ENCODE results near the gene ESAM. TPM values are rescaled to one million over a fixed set of nuclear protein-coding genes. Genes with fewer than 3 reads are reported as not detected.

Gene ESAM
- total RNA-seq, 1 experiment from 2014 or later, result 0.92 TPM

- Histone ChIP-seq H3K4me1 (ENCODE audit: insufficient read depth, low read length) (peaks cover 3% of the 10 kb centered on the region; the same call in 1 of the 2 replicates), H3K9me3 (ENCODE audit: control insufficient read depth, low read depth, low read length) (no peaks in the 10 kb centered on the region), H2AK5ac (ENCODE audit: insufficient read length, low read length) (no peak overlapping the region), H3K23ac (ENCODE audit: insufficient read length, low read depth, low read length) (no peak overlapping the region), H2BK15ac (ENCODE audit: low read depth, low read length) (no peak overlapping the region), H3K4ac (ENCODE audit: low read depth, low read length) (no peak overlapping the region), H3K9ac (ENCODE audit: extremely low read depth, insufficient read length, low read length) (no peak overlapping the region), H2BK20ac (ENCODE audit: low read depth, low read length, poor library complexity, severe bottlenecking) (no peak overlapping the region), H4K5ac (ENCODE audit: insufficient read length, low read depth, low read length) (no peak overlapping the region), H4K91ac (ENCODE audit: insufficient read length, low read depth, low read length) (no peak overlapping the region), H2AFZ (ENCODE audit: low read length) (no peak overlapping the region), H4K20me1 (ENCODE audit: control insufficient read depth, insufficient read depth, insufficient read length) (no peaks in the 10 kb centered on the region), H4K8ac (replicated peaks; ENCODE audit: insufficient read length, low read depth, low read length) (no peak overlapping the region), H3K14ac (ENCODE audit: insufficient read depth, low read length) (no peak overlapping the region), H3K4me2 (ENCODE audit: insufficient read depth, insufficient read length, low read length) (no peak overlapping the region), H3K27ac (ENCODE audit: insufficient read length, low read depth, low read length) (no peak overlapping the region), H3K79me2 (ENCODE audit: insufficient read depth, low read length) (no peaks in the 10 kb centered on the region), H3K79me1 (ENCODE audit: insufficient read depth, low read depth, low read length, poor library complexity, severe bottlenecking) (no peaks in the 10 kb centered on the region), H3T11ph (ENCODE audit: low read length) (no peak overlapping the region), H3K18ac (ENCODE audit: insufficient read length, low read depth, low read length) (no peak overlapping the region), H2BK120ac (ENCODE audit: low read depth, low read length, poor library complexity, severe bottlenecking) (no peak overlapping the region), H2BK12ac (ENCODE audit: insufficient read length, low read depth, low read length) (no peak overlapping the region), H3K56ac (ENCODE audit: insufficient read length, low read depth, low read length) (no peak overlapping the region), H2BK5ac (ENCODE audit: insufficient read length, low read length) (no peak overlapping the region), H3K27me3 (ENCODE audit: insufficient read depth, low read length) (peaks cover 88% of the 10 kb centered on the region), H3K23me2 (ENCODE audit: insufficient read length, low read depth, low read length, poor library complexity, severe bottlenecking) (peaks cover 22% of the 10 kb centered on the region)
- H3K4me3 Mint-ChIP-seq, result no peak overlapping the region
- H3K36me3 Mint-ChIP-seq (ENCODE audit: insufficient read depth in 1 of 3, low read depth in 3 of 3), result no peaks in the 10 kb centered on the region; a peak in 2 of 7 replicates
- H3K4me1 Mint-ChIP-seq, result peaks cover 21 to 42% of the 10 kb centered on the region in 2 experiments
- peaks cover 79% of the 10 kb centered on the region for H3K27me3 Mint-ChIP-seq (ENCODE audit: low read depth)
- TF ChIP-seq, protein P1, sequence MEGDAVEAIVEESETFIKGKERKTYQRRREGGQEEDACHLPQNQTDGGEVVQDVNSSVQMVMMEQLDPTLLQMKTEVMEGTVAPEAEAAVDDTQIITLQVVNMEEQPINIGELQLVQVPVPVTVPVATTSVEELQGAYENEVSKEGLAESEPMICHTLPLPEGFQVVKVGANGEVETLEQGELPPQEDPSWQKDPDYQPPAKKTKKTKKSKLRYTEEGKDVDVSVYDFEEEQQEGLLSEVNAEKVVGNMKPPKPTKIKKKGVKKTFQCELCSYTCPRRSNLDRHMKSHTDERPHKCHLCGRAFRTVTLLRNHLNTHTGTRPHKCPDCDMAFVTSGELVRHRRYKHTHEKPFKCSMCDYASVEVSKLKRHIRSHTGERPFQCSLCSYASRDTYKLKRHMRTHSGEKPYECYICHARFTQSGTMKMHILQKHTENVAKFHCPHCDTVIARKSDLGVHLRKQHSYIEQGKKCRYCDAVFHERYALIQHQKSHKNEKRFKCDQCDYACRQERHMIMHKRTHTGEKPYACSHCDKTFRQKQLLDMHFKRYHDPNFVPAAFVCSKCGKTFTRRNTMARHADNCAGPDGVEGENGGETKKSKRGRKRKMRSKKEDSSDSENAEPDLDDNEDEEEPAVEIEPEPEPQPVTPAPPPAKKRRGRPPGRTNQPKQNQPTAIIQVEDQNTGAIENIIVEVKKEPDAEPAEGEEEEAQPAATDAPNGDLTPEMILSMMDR (conservative IDR thresholded peaks at IDR 0.05), result no peak
- H3K9me3 Mint-ChIP-seq, result peaks cover 3 to 7% of the 10 kb centered on the region in 2 experiments; a peak in 2 of 5 replicates
- DNase-seq, result no peak
- WGBS (ENCODE audit: extremely low coverage, insufficient read length, low lambda C conversion rate), result no CpG with 5 or more reads among the region's 12 CpGs
- no peak overlapping the region; a peak in 1 of 7 replicates for H3K27ac Mint-ChIP-seq
Observed at GRCh38 chr11:124748481-124749343, 13.4 kb downstream of the ESAM start.

All from H9 (cell line).